Loucy (cell line): ENCODE data around the gene KRT80.

Source experiments
- H2AFZ ChIP-seq: fragments of 200-600 bp; sonication (generic); 2 replicates; pipeline ENCODE4 v1.6.0; 2016; ENCODE audit warnings: antibody characterized with exemption, mild to moderate bottlenecking, low read length, moderate library complexity
- H3F3A ChIP-seq: fragments of 200-600 bp; 2 replicates; pipeline ENCODE4 v1.6.0; 2016; ENCODE audit warnings: antibody characterized with exemption, low read depth, mild to moderate bottlenecking
- H3K27me3 ChIP-seq: fragments of 200-600 bp; sonication (generic); 2 replicates; pipeline ENCODE4 v1.6.1; 2014; ENCODE audit warnings: low read length, mild to moderate bottlenecking; ENCODE audit not compliant: insufficient read depth, poor library complexity, severe bottlenecking
- H3K36me3 ChIP-seq: fragments of 200-600 bp; sonication (generic); 2 replicates; pipeline ENCODE4 v1.6.1; 2016; ENCODE audit warnings: low read length; ENCODE audit not compliant: insufficient read depth
- H3K4me1 ChIP-seq: fragments of 200-600 bp; sonication (generic); 2 replicates; pipeline ENCODE4 v1.5.1; 2014; ENCODE audit warnings: low read length, mild to moderate bottlenecking; ENCODE audit not compliant: insufficient read depth, poor library complexity, severe bottlenecking
- H3K4me2 ChIP-seq: fragments of 200-600 bp; sonication (generic); 2 replicates; pipeline ENCODE4 v1.6.0; 2014; ENCODE audit warnings: antibody characterized with exemption, low read length, low read depth, mild to moderate bottlenecking; ENCODE audit not compliant: poor library complexity, severe bottlenecking
- H3K4me3 ChIP-seq: fragments of 200-600 bp; sonication (generic); 2 replicates; pipeline ENCODE4 v1.5.1; 2014; ENCODE audit warnings: low read length, mild to moderate bottlenecking, mixed read lengths; ENCODE audit not compliant: poor library complexity, severe bottlenecking
- H3K79me2 ChIP-seq: fragments of 200-600 bp; sonication (generic); 2 replicates; pipeline ENCODE4 v1.6.1; 2014; ENCODE audit warnings: low read length; ENCODE audit not compliant: insufficient read depth
- H3K9ac ChIP-seq: fragments of 200-600 bp; sonication (generic); 2 replicates; pipeline ENCODE4 v1.6.0; 2014; ENCODE audit warnings: mild to moderate bottlenecking, low read depth, low read length, moderate library complexity; ENCODE audit not compliant: poor library complexity, severe bottlenecking
- H3K9me2 ChIP-seq: fragments of 200-600 bp; sonication (generic); replicated peaks from 2 replicates; pipeline ENCODE4 v1.6.1; 2016; ENCODE audit warnings: low read depth, low read length, mixed read lengths
- H3K9me3 ChIP-seq: fragments of 200-600 bp; sonication (generic); 2 replicates; pipeline ENCODE4 v1.6.1; 2014; ENCODE audit warnings: mild to moderate bottlenecking, antibody characterized with exemption, low read length, low read depth; ENCODE audit not compliant: insufficient read depth
- H4K20me1 ChIP-seq: fragments of 200-600 bp; sonication (generic); 2 replicates; pipeline ENCODE4 v1.6.0; 2014; ENCODE audit warnings: antibody characterized with exemption, low read length, mild to moderate bottlenecking; ENCODE audit not compliant: insufficient read depth, poor library complexity, severe bottlenecking
- CTCF ChIP-seq: fragments of 200-600 bp; sonication (generic); conservative IDR thresholded peaks from 2 replicates; pipeline ENCODE4 v1.5.1; 2014; ENCODE audit warnings: mild to moderate bottlenecking, antibody characterized with exemption, low read length
- EZH2phosphoT487 ChIP-seq: fragments of 200-600 bp; IDR thresholded peaks from 2 replicates; pipeline ENCODE4 v1.6.1; 2018; ENCODE audit warnings: antibody characterized with exemption, mild to moderate bottlenecking, moderate library complexity, borderline replicate concordance

The KRT80 gene

GRCh38 chr12:52200086-52200780 lies 8.4 kb upstream of the KRT80 start:
- no peak overlapping the region for H2AFZ ChIP-seq
- H3F3A ChIP-seq: no peaks in the 10 kb centered on the region
- no peak overlapping the region for H3K4me3 ChIP-seq
- no peaks in the 10 kb centered on the region for H3K9me2 ChIP-seq
- TF ChIP-seq EZH2phosphoT487: no peak
- no peak for TF ChIP-seq CTCF
- H3K27me3 ChIP-seq: no peaks in the 10 kb centered on the region
- H4K20me1 ChIP-seq: no peaks in the 10 kb centered on the region
- H3K79me2 ChIP-seq: no peaks in the 10 kb centered on the region
- no peaks in the 10 kb centered on the region for H3K4me1 ChIP-seq
- H3K36me3 ChIP-seq: no peaks in the 10 kb centered on the region
- no peak overlapping the region for H3K4me2 ChIP-seq
- H3K9ac ChIP-seq: no peak overlapping the region
- no peaks in the 10 kb centered on the region for H3K9me3 ChIP-seq

- H3K4me2 ChIP-seq: no peak overlapping the region
- no peak for TF ChIP-seq CTCF
- no peak for TF ChIP-seq EZH2phosphoT487
- H3F3A ChIP-seq: no peaks in the 10 kb centered on the region
- H3K4me3 ChIP-seq: no peak overlapping the region
- H3K27me3 ChIP-seq: no peaks in the 10 kb centered on the region
- no peaks in the 10 kb centered on the region for H3K79me2 ChIP-seq
- no peak overlapping the region for H2AFZ ChIP-seq
- no peak overlapping the region for H3K9ac ChIP-seq
- no peaks in the 10 kb centered on the region for H3K4me1 ChIP-seq
- H3K9me3 ChIP-seq: no peaks in the 10 kb centered on the region
- no peaks in the 10 kb centered on the region for H3K36me3 ChIP-seq
- H4K20me1 ChIP-seq: no peaks in the 10 kb centered on the region
- H3K9me2 ChIP-seq: no peaks in the 10 kb centered on the region
Measured at GRCh38 chr12:52199294-52199919, 7.6 kb upstream of the KRT80 start.

GRCh38 chr12:52198454-52199215 lies 6.8 kb upstream of the KRT80 start:
- no peaks in the 10 kb centered on the region for H3K36me3 ChIP-seq
- H3K4me1 ChIP-seq: no peaks in the 10 kb centered on the region
- no peaks in the 10 kb centered on the region for H3F3A ChIP-seq
- H3K27me3 ChIP-seq: no peaks in the 10 kb centered on the region
- TF ChIP-seq EZH2phosphoT487 (no peak), CTCF (no peak)
- H3K9me2 ChIP-seq: no peaks in the 10 kb centered on the region
- no peaks in the 10 kb centered on the region for H3K79me2 ChIP-seq
- no peaks in the 10 kb centered on the region for H4K20me1 ChIP-seq
- H3K4me3 ChIP-seq: no peak overlapping the region
- no peak overlapping the region for H2AFZ ChIP-seq
- no peak overlapping the region for H3K4me2 ChIP-seq
- H3K9ac ChIP-seq: no peak overlapping the region
- no peaks in the 10 kb centered on the region for H3K9me3 ChIP-seq
